T-helper 2 cell (primary cell): ENCODE measurements around the gene MTIF2.
"Not testable (repeated sequence)": the region's sequence is repeated elsewhere in the genome, so short reads cannot be mapped to it uniquely, and the experiment has no call there.

Experiments
- DNase-seq, 5 experiments: peaks; one replicate each; pipeline versions ENCODE4 v3.0.0 to v3.0.0-alpha.2; 2012 to 2022

The MTIF2 gene

GRCh38 chr2:55242617-55243016 lies 26.4 kb downstream of the MTIF2 start:
- DNase-seq: no peak

GRCh38 chr2:55241582-55241981 lies 27.4 kb downstream of the MTIF2 start:
- DNase-seq: not testable (repeated sequence)

GRCh38 chr2:55239656-55240222 lies 29.3 kb downstream of the MTIF2 start:
- no peak for DNase-seq

GRCh38 chr2:55236992-55237543 lies 32.0 kb downstream of the MTIF2 start:
- no peak for DNase-seq

- DNase-seq: no peak
Measured at GRCh38 chr2:55235724-55236538, 33.1 kb downstream of the MTIF2 start.

GRCh38 chr2:55233658-55233940 lies 35.4 kb downstream of the MTIF2 start:
- DNase-seq: no peak

GRCh38 chr2:55232863-55233657 lies 36.0 kb downstream of the MTIF2 start:
- DNase-seq: peak; percentile 23 to 76 (median 51)

- DNase-seq: peak; percentile 84 to 94 (median 91)
Measured at GRCh38 chr2:55232084-55232862, 36.8 kb downstream of the MTIF2 start, which contains the start of the genes CLHC1 and RPS27A. Gene CLHC1 (minus strand): TSS chr2:55232293. CDS start chr2:55222411, 9,882 bp downstream. Gene RPS27A (plus strand): TSS chr2:55232688. CDS start chr2:55232825, 137 bp downstream.

GRCh38 chr2:55231546-55232083 lies 37.4 kb downstream of the MTIF2 start:
- DNase-seq: no peak

- no peak for DNase-seq
Measured at GRCh38 chr2:55230551-55230950, 38.5 kb downstream of the MTIF2 start.

- DNase-seq: no peak
Measured at GRCh38 chr2:55229221-55229620, 39.8 kb downstream of the MTIF2 start.

GRCh38 chr2:55228226-55228563 lies 40.8 kb downstream of the MTIF2 start:
- DNase-seq: no peak

GRCh38 chr2:55227437-55228225 lies 41.4 kb downstream of the MTIF2 start:
- peak in 1 of 5 experiments; percentile 42 for DNase-seq

- DNase-seq: no peak
Measured at GRCh38 chr2:55225481-55226020, 43.5 kb downstream of the MTIF2 start.

- DNase-seq: no peak
Measured at GRCh38 chr2:55224761-55225261, 44.2 kb downstream of the MTIF2 start.

GRCh38 chr2:55223958-55224760 lies 44.9 kb downstream of the MTIF2 start:
- no peak for DNase-seq

- DNase-seq: no peak
Measured at GRCh38 chr2:55213822-55214221, 55.2 kb downstream of the MTIF2 start.

- no peak for DNase-seq
Measured at GRCh38 chr2:55204950-55205349, 64.1 kb downstream of the MTIF2 start.

GRCh38 chr2:55204536-55204935 lies 64.5 kb downstream of the MTIF2 start:
- no peak for DNase-seq

- no peak for DNase-seq
Measured at GRCh38 chr2:55200416-55200815, 68.6 kb downstream of the MTIF2 start.
